Prostate gland (tissue), 2 donors: ENCODE measurements around the gene FXYD2.

Source experiments
- CTCF ChIP-seq, 4 experiments: fragments of 200-600 bp in 2 of 4; fragments of 450-650 bp in 2 of 4; sonication (generic) in 2 of 4; IDR thresholded peaks; 1 replicate in 3 of 4; 2 replicates in 1 of 4; pipeline ENCODE4 v1.5.1; 2016 to 2019; ENCODE audit warnings: antibody characterized with exemption in 4 of 4, mild to moderate bottlenecking in 2 of 4, moderate library complexity in 2 of 4
- POLR2A ChIP-seq: fragments of 450-650 bp; IDR thresholded peaks from one replicate; pipeline ENCODE4 v1.6.1; 2016; ENCODE audit warnings: antibody characterized with exemption, mild to moderate bottlenecking
- POLR2AphosphoS5 ChIP-seq: sonication (generic); formaldehyde crosslinking; IDR thresholded peaks from one replicate; pipeline ENCODE4 v1.6.1; 2017; ENCODE audit warnings: antibody characterized with exemption

- TF ChIP-seq CTCF (IDR thresholded peaks at IDR 0.05) = no peak
- TF ChIP-seq POLR2AphosphoS5 = no peak
- no peak for TF ChIP-seq POLR2A
Observed at GRCh38 chr11:117873828-117874125, 49.2 kb upstream of the FXYD2 start.
